Sciatic nerve (tissue), 2 donors: ENCODE results near the gene AGFG2. TPM values are rescaled to one million over a fixed set of nuclear protein-coding genes. Genes with fewer than 3 reads are reported as not detected.
"Not testable (repeated sequence)": the region's sequence is repeated elsewhere in the genome, so short reads cannot be mapped to it uniquely, and the experiment has no call there.

ENCODE experiments used
- ATAC-seq: fragments of 200-7000 bp; cut with Tn5 transposase; one replicate; pipeline ENCODE4 v1.9.1; 2020; ENCODE audit warnings: mild to moderate bottlenecking, moderate library complexity
- DNase-seq: peaks from one replicate; pipeline ENCODE4 v3.0.0-alpha.2; 2020; ENCODE audit warnings: low spot score
- intact Hi-C: fragments of 100-400 bp; cut with DNase I; formaldehyde crosslinking; loops from one replicate; pipeline ENCODE4 v1.14.2; 2022
- total RNA-seq: library from RNA; stranded (reverse); fragmentation: NEBNext Ultra II Directional; extraction: Animal tissue kit (Norgen Biotek cat#: 25700); gene quantifications from one replicate; pipeline ENCODE4 v1.2.1, GENCODE V29; 2021
- donor health status: DM: no; HTN: no; CAD: no.
- donor health status: DM: no; HTN: no; CAD: no.

AGFG2 gene
- total RNA-seq, 1 donor from 2014 or later = 30.6 TPM

GRCh38 chr7:100545360-100546128 lies 6.5 kb downstream of the AGFG2 start:
- intact Hi-C loops = no loop called here
- ATAC-seq (peak; percentile 86), DNase-seq (no peak)

- DNase-seq (no peak), ATAC-seq (peak; percentile 20)
- intact Hi-C loops = no loop called here
Measured at GRCh38 chr7:100546129-100546925, 7.3 kb downstream of the AGFG2 start.

- DNase-seq (no peak), ATAC-seq (no peak)
- intact Hi-C loops = no loop called here
Measured at GRCh38 chr7:100546926-100547800, 8.2 kb downstream of the AGFG2 start.

GRCh38 chr7:100547872-100548271 lies 8.9 kb downstream of the AGFG2 start:
- DNase-seq (no peak), ATAC-seq (no peak)
- intact Hi-C loops = no loop called here

DNA sequence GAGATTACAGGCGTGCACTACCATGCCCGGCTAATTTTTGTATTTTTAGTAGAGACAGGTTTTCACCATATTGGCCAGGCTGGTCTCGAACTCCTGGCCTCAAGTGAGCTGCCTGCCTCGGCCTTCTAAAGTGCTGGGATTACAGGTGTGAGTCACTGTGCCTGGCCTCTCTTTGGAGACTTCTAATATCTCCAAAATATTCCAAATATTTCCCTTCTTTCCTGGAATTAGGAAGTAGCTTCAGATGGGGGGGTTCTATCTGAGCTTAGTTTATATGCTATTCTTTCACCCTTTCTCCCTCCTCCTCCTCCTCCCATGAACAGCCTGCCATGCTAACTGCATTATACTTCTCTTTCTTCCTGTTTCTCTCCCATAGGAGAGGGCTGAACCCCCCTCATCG lies 9.4 kb downstream of the AGFG2 start:
- intact Hi-C loops, ATAC-seq: not testable (repeated sequence)

GRCh38 chr7:100552532-100552931 lies 13.5 kb downstream of the AGFG2 start:
- DNase-seq = no peak
- ATAC-seq = no peak
- intact Hi-C loops = no loop called here

More for the DNA sequence above, 9.4 kb downstream of the AGFG2 start:
- not testable (repeated sequence) for DNase-seq

DNA sequence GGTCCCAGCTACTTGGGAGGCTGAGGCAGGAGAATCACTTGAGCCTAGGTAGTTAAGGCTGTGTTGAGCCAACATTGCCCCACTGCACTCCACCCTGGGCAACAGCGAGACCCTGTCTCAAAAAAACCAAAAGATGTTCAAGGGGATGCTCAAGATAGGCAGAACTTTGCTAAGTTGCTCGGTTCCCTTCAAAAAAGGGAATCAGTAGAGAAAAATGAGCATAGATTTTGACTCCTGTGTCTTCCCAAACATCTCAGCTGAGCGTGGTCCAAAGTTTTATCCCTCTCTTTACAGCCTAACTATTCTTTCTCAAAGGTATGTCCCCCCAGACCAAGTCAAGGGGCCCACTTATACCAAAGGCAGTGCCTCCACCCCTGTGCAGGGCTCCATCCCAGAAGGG lies 14.0 kb downstream of the AGFG2 start:
- ATAC-seq (no peak), DNase-seq (no peak)
- intact Hi-C loops = no loop called here

- DNase-seq (no peak), ATAC-seq (no peak)
- intact Hi-C loops = no loop called here
Measured at GRCh38 chr7:100555701-100556100, 16.7 kb downstream of the AGFG2 start.

GRCh38 chr7:100556541-100556940 lies 17.5 kb downstream of the AGFG2 start:
- ATAC-seq (peak; percentile 25), DNase-seq (no peak)
- intact Hi-C loops = no loop called here

- intact Hi-C loops = no loop called here
- DNase-seq = no peak
- no peak for ATAC-seq
Measured at GRCh38 chr7:100559127-100559526, 20.1 kb downstream of the AGFG2 start.

GRCh38 chr7:100561491-100562194 lies 22.6 kb downstream of the AGFG2 start:
- ATAC-seq (no peak), DNase-seq (no peak)
- intact Hi-C loops = loop anchor here (5.0 kb wide), 1 partner anchor 94 kb away; no protein-coding TSS in a partner anchor

DNA sequence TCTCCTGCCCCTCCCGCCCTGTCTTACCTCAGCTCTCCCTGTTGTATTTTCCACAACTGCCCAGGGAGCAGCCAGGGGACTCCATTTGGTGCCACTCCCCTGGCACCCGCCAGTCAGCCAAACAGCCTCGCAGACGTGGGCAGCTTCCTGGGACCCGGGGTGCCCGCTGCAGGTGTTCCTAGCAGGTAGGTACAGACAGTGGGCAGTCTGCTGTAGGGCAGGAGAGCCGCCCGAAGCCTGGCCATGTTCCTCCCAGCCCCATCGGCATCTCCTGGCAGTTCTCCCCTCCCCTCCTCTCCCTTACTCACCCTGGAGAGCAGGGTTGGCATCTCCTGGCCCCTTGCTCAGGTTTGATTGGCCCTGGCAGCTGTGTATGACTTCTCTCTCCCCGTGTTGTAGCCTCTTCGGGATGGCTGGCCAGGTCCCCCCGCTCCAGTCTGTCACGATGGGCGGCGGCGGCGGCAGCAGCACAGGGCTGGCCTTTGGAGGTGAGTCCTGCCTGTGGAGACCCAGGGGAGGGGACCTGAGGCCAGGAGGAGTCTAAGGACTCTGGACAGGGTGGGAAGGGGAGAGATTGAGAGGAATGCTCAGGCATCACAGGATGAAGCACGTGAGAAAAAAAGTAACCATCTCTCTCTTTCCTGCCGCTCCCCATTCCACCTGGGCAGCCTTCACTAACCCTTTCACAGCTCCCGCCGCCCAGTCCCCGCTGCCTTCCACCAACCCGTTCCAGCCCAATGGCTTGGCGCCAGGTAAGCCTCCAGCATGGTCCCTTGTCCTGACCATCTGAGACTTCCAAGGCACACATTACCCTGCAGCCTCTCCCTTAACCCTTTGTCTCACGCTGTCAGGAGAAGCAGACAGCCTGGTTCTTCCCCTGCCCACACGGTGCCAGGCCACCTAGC lies 23.4 kb downstream of the AGFG2 start:
- DNase-seq (no peak), ATAC-seq (no peak)
- intact Hi-C loops = loop anchor here (5.0 kb wide), 1 partner anchor 95 kb away; no protein-coding TSS in a partner anchor

DNA sequence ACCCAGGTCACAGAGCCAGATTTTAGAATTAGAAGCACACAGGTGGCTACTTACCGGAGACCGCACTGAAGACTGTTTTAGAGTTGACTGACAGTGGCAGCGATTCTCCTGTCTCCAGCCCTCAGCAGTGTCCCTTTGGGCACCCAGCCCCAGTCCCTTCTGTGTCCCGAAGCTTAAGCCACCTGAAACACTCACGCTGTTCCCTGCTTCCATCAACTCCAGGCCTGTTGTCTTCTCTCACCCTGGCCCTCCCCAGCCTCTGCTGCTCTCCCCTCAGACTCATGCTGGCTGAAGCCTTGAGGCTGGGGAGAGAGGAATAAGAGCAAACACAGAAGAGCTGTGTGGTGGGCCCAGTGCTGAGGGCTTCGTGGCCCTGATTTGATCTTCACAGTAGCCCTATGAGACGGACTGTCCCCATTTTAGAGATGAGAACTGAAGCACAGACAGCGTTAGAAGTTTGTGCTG lies 24.1 kb downstream of the AGFG2 start:
- DNase-seq = no peak
- no peak for ATAC-seq
- intact Hi-C loops = loop anchor here (5.0 kb wide), 1 partner anchor 96 kb away; no protein-coding TSS in a partner anchor

- DNase-seq (peak; percentile 93), ATAC-seq (peak; percentile 66)
- intact Hi-C loops = loop anchor here (2.0 to 5.0 kb wide), 2 partner anchors 97 to 129 kb away; no protein-coding TSS in a partner anchor
Measured at GRCh38 chr7:100563809-100564400, 24.9 kb downstream of the AGFG2 start.

- not testable (repeated sequence) for DNase-seq, ATAC-seq
- intact Hi-C loops = loop anchor here (2.0 to 5.0 kb wide), 2 partner anchors 97 to 128 kb away; no protein-coding TSS in a partner anchor
Measured at GRCh38 chr7:100564405-100564804, 25.4 kb downstream of the AGFG2 start.

DNA sequence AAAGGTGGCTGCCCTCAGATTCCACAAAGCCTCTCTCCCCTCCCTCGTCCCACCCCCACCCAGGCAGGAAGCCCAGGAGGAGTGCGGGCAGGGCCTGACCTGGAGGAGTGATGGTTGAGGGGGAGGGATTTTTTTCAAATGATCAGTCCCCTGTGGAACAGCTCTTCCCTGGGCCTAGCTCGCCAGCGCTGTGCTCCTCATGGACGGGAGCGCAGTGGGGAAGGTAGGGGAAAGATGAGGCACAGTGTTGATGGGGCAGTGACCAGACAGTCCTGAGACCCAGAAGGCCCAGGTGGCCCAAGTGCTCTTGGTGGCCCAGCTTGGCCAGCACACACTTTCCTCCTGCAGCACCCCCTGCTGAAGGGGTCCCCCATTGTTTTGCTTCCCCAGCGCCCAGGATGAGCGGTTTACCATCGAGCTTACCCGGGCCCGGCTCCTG lies 26.1 kb downstream of the AGFG2 start:
- no peak for DNase-seq
- no peak for ATAC-seq
- intact Hi-C loops = loop anchor here (2.0 kb wide), 1 partner anchor 128 kb away; no protein-coding TSS in a partner anchor
